ENCODE results near the gene ABI3BP. TPM values are rescaled to one million over a fixed set of nuclear protein-coding genes. Genes with fewer than 3 reads are reported as not detected.
"Not testable (repeated sequence)": the region's sequence is repeated elsewhere in the genome, so short reads cannot be mapped to it uniquely, and the experiment has no call there.

ABI3BP gene
- total RNA-seq, 6 donors from 2014 or later = 46.1 to 130 (median 101) TPM

DNA sequence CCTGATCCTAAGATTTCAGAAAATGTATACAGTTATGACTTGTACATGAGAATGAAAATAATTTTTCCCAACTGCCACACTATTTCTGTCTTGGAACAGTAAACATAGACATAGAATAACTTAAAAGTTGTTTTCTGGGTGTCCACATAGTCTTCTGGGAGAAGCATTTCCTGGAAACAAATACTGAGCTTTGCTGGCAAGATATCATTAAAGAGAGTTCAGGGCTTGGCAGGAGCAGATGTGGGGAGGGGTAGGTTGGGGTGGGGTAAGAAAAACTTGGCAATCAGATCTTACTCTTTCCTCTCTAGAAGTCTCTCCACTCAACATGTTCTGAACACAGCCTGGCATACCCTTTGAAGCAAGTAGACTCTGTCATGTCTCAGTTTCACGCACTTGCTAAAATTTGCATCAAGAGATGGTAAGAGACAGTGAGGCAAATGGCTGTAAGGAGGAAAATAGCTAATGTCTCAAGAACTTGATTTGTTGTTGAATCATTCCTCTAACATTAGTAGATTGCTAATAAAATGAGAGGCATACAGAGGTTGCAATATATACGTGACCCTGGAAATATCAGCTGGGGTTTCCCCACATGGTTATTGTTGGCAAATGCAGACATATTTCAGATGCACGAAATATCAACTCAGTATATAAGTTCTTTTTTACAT lies 27.3 kb upstream of the ABI3BP start:
- Histone ChIP-seq H3K27ac (no peak overlapping the region), H3K36me3 (no peaks in the 10 kb centered on the region), H3K27me3 (no peaks in the 10 kb centered on the region), H3K4me1 (no peaks in the 10 kb centered on the region), H3K9me3 (no peaks in the 10 kb centered on the region), H3K4me3 (no peak overlapping the region)
- WGBS, 2 donors = 78 to 79% methylated on average over 3 of the region's 3 CpGs
- ATAC-seq (ENCODE audit: low FRiP score in 2 of 2) (no peak), DNase-seq (no peak)
- TF ChIP-seq POLR2AphosphoS5 (IDR thresholded peaks at IDR 0.05) (no peak), EP300 (IDR thresholded peaks at IDR 0.05) (no peak), POLR2A (IDR thresholded peaks at IDR 0.05) (no peak)
- TF ChIP-seq, protein P1, sequence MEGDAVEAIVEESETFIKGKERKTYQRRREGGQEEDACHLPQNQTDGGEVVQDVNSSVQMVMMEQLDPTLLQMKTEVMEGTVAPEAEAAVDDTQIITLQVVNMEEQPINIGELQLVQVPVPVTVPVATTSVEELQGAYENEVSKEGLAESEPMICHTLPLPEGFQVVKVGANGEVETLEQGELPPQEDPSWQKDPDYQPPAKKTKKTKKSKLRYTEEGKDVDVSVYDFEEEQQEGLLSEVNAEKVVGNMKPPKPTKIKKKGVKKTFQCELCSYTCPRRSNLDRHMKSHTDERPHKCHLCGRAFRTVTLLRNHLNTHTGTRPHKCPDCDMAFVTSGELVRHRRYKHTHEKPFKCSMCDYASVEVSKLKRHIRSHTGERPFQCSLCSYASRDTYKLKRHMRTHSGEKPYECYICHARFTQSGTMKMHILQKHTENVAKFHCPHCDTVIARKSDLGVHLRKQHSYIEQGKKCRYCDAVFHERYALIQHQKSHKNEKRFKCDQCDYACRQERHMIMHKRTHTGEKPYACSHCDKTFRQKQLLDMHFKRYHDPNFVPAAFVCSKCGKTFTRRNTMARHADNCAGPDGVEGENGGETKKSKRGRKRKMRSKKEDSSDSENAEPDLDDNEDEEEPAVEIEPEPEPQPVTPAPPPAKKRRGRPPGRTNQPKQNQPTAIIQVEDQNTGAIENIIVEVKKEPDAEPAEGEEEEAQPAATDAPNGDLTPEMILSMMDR (IDR thresholded peaks at IDR 0.05) = no peak

DNA sequence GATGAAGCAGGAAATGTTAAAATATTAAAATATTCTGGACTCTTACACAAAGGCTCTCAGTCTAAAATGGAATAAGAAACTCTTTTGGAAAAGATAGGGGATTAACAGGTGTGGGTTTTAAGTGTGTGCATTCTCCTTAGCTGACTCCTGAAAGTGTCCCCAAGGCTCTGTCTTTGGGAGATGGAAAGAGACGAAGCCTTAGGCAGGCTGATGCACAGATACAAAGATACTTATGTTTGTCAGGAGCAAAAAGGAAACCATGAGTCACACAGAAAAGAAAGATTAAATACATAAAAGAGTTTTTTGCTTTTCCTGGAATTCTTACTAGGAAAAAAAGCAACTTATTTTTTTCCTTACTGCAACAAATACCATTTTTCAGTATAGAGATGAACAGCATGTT lies 23.8 kb upstream of the ABI3BP start:
- DNase-seq = no peak
- H3K9me3 ChIP-seq = peaks cover 0 to 6% (median 0%) of the 10 kb centered on the region in 4 donors
- H3K36me3 ChIP-seq = no peaks in the 10 kb centered on the region
- no peaks in the 10 kb centered on the region for H3K27me3 ChIP-seq
- H3K4me3 ChIP-seq = no peak overlapping the region
- ATAC-seq (ENCODE audit: low FRiP score in 2 of 2) = no peak
- no peak overlapping the region for H3K27ac ChIP-seq
- no peaks in the 10 kb centered on the region for H3K4me1 ChIP-seq
- WGBS, 2 donors = 64 to 66% methylated on average over 1 of the region's 1 CpG
- TF ChIP-seq POLR2A (IDR thresholded peaks at IDR 0.05) (no peak), POLR2AphosphoS5 (IDR thresholded peaks at IDR 0.05) (no peak), EP300 (IDR thresholded peaks at IDR 0.05) (no peak)
- TF ChIP-seq, protein P1 (IDR thresholded peaks at IDR 0.05) = no peak

DNA sequence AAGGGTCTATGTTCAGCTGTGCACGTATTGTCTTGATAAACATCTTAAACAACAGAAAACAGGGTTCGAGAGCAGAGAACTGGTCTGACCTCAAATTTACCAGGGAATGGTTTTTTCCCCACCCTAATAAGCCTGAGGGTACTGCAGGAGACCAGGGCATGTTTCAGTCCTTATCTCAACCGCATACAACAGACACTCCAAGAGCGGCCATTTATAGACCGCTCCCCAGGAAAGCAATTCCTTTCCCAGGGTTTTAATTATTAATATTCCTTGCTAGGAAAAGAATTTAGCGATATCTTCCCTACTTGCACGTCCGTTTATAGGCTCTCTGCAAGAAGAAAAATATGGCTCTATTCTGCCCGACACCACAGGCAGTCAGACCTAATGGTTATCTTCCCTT lies 19.1 kb upstream of the ABI3BP start:
- H3K27ac ChIP-seq; H3K36me3 ChIP-seq; H3K27me3 ChIP-seq; H3K9me3 ChIP-seq; DNase-seq; H3K4me3 ChIP-seq; ATAC-seq (ENCODE audit: low FRiP score in 2 of 2); H3K4me1 ChIP-seq: not testable (repeated sequence)
- 93 to 94% methylated on average over 9 of the region's 9 CpGs for WGBS, 2 donors

DNA sequence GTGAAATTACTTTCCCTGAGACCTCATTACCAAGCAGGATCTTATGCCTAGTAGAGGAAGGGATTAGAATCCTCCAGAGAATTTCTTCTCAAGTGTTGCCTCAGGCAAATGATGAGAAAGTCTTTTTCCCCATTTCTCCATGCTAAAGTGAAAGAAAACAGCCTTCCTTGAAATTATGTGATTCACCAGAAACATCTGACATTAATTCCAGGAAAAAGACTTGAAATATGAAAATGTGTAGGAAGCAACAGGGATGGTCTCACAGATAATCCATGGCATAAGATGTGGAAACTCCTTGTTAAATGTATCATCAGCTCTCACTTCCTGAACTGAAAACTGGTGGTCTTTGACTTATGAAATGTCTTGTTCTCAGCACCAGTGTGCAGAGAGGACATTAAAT lies 17.9 kb upstream of the ABI3BP start:
- no peak for TF ChIP-seq EP300 (IDR thresholded peaks at IDR 0.05)
- TF ChIP-seq, protein P1 (IDR thresholded peaks at IDR 0.05) = no peak
- TF ChIP-seq POLR2A (IDR thresholded peaks at IDR 0.05) = no peak
- TF ChIP-seq POLR2AphosphoS5 (IDR thresholded peaks at IDR 0.05) = no peak
- Histone ChIP-seq H3K4me3 (no peak overlapping the region), H3K9me3 (peaks cover 0 to 6% (median 0%) of the 10 kb centered on the region in 4 donors), H3K27me3 (no peaks in the 10 kb centered on the region), H3K36me3 (no peaks in the 10 kb centered on the region), H3K4me1 (no peaks in the 10 kb centered on the region), H3K27ac (no peak overlapping the region)
- DNase-seq = no peak
- peak in 1 of 2 donors; percentile 21 for ATAC-seq (ENCODE audit: low FRiP score in 2 of 2)

DNA sequence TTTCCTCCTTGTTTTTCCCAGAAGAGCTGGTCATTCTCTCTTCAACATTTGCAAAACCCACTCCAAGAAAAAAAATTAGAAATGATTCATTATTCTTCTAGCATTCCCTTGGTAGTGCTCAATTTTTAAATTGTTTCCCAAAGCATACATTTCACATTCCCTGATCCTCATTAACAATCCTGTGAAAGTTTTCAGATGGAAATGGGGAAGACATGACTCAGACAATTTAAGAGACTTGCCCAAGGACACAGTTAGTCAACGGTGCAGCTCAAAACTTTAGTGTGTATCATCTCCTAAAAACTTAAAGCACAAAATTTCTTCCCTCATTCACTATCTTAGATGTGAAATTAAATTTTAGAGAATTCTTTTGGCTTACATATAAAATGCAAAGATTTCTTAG lies 17.1 kb upstream of the ABI3BP start:
- no peak overlapping the region for H3K4me3 ChIP-seq
- peak in 1 of 2 donors; percentile 69 for ATAC-seq (ENCODE audit: low FRiP score in 2 of 2)
- whole genome bisulfite sequencing, 2 donors = 81 to 84% methylated on average over 1 of the region's 1 CpG
- H3K36me3 ChIP-seq = no peaks in the 10 kb centered on the region
- peaks cover 0 to 6% (median 0%) of the 10 kb centered on the region in 4 donors for H3K9me3 ChIP-seq
- H3K27me3 ChIP-seq = no peaks in the 10 kb centered on the region
- TF ChIP-seq, protein P1 (IDR thresholded peaks at IDR 0.05) = no peak
- TF ChIP-seq POLR2AphosphoS5 (IDR thresholded peaks at IDR 0.05) = no peak
- TF ChIP-seq EP300 (IDR thresholded peaks at IDR 0.05) = no peak
- TF ChIP-seq POLR2A (IDR thresholded peaks at IDR 0.05) = no peak
- H3K4me1 ChIP-seq = no peaks in the 10 kb centered on the region
- no peak for DNase-seq
- H3K27ac ChIP-seq = no peak overlapping the region

Data from upper lobe of left lung (tissue), 6 donors.